SJSA1 (cell line): ENCODE data around the gene RIT1. TPM values are rescaled to one million over a fixed set of nuclear protein-coding genes. Genes with fewer than 3 reads are reported as not detected.
"Not testable (repeated sequence)": the region's sequence is repeated elsewhere in the genome, so short reads cannot be mapped to it uniquely, and the experiment has no call there.

ENCODE experiments used
- DNase-seq, 2 experiments: peaks; one replicate each; pipeline ENCODE4 v3.0.0-alpha.2; 2015 to 2020; ENCODE audit warnings: low spot score in 2 of 2, low read depth in 1 of 2
- H3K27ac ChIP-seq: fragments of 250-450 bp; sonication (Bioruptor Pico); 2 replicates; pipeline ENCODE4 v1.5.1; 2020; ENCODE audit warnings: mild to moderate bottlenecking, moderate library complexity
- H3K27me3 ChIP-seq: fragments of 250-450 bp; sonication (Bioruptor Pico); replicated peaks from 2 replicates; pipeline ENCODE4 v1.5.1; 2020; ENCODE audit warnings: mild to moderate bottlenecking, moderate library complexity
- H3K36me3 ChIP-seq: fragments of 250-450 bp; sonication (Bioruptor Pico); 2 replicates; pipeline ENCODE4 v1.5.1; 2020; ENCODE audit warnings: mild to moderate bottlenecking
- H3K4me1 ChIP-seq: fragments of 250-450 bp; sonication (Bioruptor Pico); replicated peaks from 2 replicates; pipeline ENCODE4 v1.6.1; 2021; ENCODE audit warnings: mild to moderate bottlenecking
- H3K4me3 ChIP-seq: fragments of 250-450 bp; sonication (Bioruptor Pico); 2 replicates; pipeline ENCODE4 v1.5.1; 2020; ENCODE audit warnings: mild to moderate bottlenecking
- H3K9me3 ChIP-seq: fragments of 250-450 bp; sonication (Bioruptor Pico); replicated peaks from 2 replicates; pipeline ENCODE4 v1.5.1; 2020; ENCODE audit warnings: mild to moderate bottlenecking
- total RNA-seq: library from RNA; depleted of rRNA; stranded (reverse); fragments of >200 nt; shearing (Covaris generic); gene quantifications from 2 replicates; pipeline ENCODE4 v1.2.3, GENCODE V29; 2014

Gene RIT1
- total RNA-seq, 1 experiment from 2014 or later, result 47.4 TPM

- Histone ChIP-seq H3K27ac (no peak overlapping the region), H3K4me3 (no peak overlapping the region), H3K27me3 (no peaks in the 10 kb centered on the region), H3K9me3 (no peaks in the 10 kb centered on the region), H3K4me1 (peaks cover under 1% of the 10 kb centered on the region; the same call in 1 of the 2 replicates), H3K36me3 (peaks cover 99% of the 10 kb centered on the region)
- DNase-seq, result no peak
These were observed 14.4 kb upstream of the RIT1 start for GRCh38 chr1:155925506-155925905.

- Histone ChIP-seq H3K4me3 (no peak overlapping the region), H3K36me3 (peaks cover 96% of the 10 kb centered on the region), H3K9me3 (no peaks in the 10 kb centered on the region)
These were observed 9.6 kb upstream of the RIT1 start for GRCh38 chr1:155920717-155921116.

GRCh38 chr1:155919801-155920200 is 8.7 kb upstream of the RIT1 start:
- H3K4me3 ChIP-seq, result no peak overlapping the region
- H3K36me3 ChIP-seq, result peaks cover 96% of the 10 kb centered on the region
- no peaks in the 10 kb centered on the region for H3K9me3 ChIP-seq
- H3K27ac ChIP-seq, result no peak overlapping the region
- H3K27me3 ChIP-seq, result no peaks in the 10 kb centered on the region
- DNase-seq, result no peak
- peaks cover 6% of the 10 kb centered on the region; the same call in 1 of the 2 replicates for H3K4me1 ChIP-seq

More at GRCh38 chr1:155920717-155921116, 9.6 kb upstream of the RIT1 start:
- no peaks in the 10 kb centered on the region for H3K4me1 ChIP-seq
- no peaks in the 10 kb centered on the region for H3K27me3 ChIP-seq
- DNase-seq, result no peak
- H3K27ac ChIP-seq, result no peak overlapping the region

GRCh38 chr1:155918660-155919059 is 7.5 kb upstream of the RIT1 start:
- H3K36me3 ChIP-seq, result peaks cover 96% of the 10 kb centered on the region
- no peaks in the 10 kb centered on the region for H3K9me3 ChIP-seq
- no peaks in the 10 kb centered on the region for H3K27me3 ChIP-seq
- H3K4me1 ChIP-seq, result peaks cover 6% of the 10 kb centered on the region; the same call in 1 of the 2 replicates
- H3K27ac ChIP-seq, result no peak overlapping the region
- no peak for DNase-seq
- no peak overlapping the region for H3K4me3 ChIP-seq

GRCh38 chr1:155913969-155914757 is 3.0 kb upstream of the RIT1 start:
- no peak for DNase-seq
- H3K27me3 ChIP-seq, result no peaks in the 10 kb centered on the region
- no peak overlapping the region for H3K27ac ChIP-seq
- peaks cover 22% of the 10 kb centered on the region for H3K4me1 ChIP-seq
- H3K9me3 ChIP-seq, result no peaks in the 10 kb centered on the region
- no peak overlapping the region for H3K4me3 ChIP-seq
- peaks cover 87% of the 10 kb centered on the region for H3K36me3 ChIP-seq

GRCh38 chr1:155912056-155912536 is 947 bp upstream of the RIT1 start:
- Histone ChIP-seq H3K27ac (no peak overlapping the region), H3K4me3 (no peak overlapping the region), H3K4me1 (peaks cover 22% of the 10 kb centered on the region), H3K9me3 (no peaks in the 10 kb centered on the region), H3K36me3 (peaks cover 88% of the 10 kb centered on the region), H3K27me3 (no peaks in the 10 kb centered on the region)
- DNase-seq, result no peak

- peaks cover 22% of the 10 kb centered on the region for H3K4me1 ChIP-seq
- H3K27ac ChIP-seq, result peak overlapping the region; percentile 64
- H3K27me3 ChIP-seq, result no peaks in the 10 kb centered on the region
- H3K36me3 ChIP-seq, result peaks cover 87% of the 10 kb centered on the region
- no peaks in the 10 kb centered on the region for H3K9me3 ChIP-seq
- DNase-seq, result peak in 1 of 2 experiments; percentile 57
- H3K4me3 ChIP-seq, result peak overlapping the region; percentile 46
These were observed 478 bp downstream of the RIT1 start for GRCh38 chr1:155910621-155911121.

GRCh38 chr1:155909894-155910293 is 1.3 kb downstream of the RIT1 start:
- Histone ChIP-seq H3K4me1 (peaks cover 16% of the 10 kb centered on the region), H3K27me3 (no peaks in the 10 kb centered on the region), H3K36me3 (peaks cover 87% of the 10 kb centered on the region), H3K27ac (peak overlapping the region; percentile 64), H3K4me3 (peak overlapping the region; percentile 46), H3K9me3 (no peaks in the 10 kb centered on the region)
- DNase-seq, result peak in 1 of 2 experiments; percentile 26

- H3K4me3 ChIP-seq, result no peak overlapping the region
- H3K27ac ChIP-seq, result no peak overlapping the region
- no peaks in the 10 kb centered on the region for H3K4me1 ChIP-seq
- no peaks in the 10 kb centered on the region for H3K27me3 ChIP-seq
- DNase-seq, result no peak
- no peaks in the 10 kb centered on the region for H3K9me3 ChIP-seq
- peaks cover 94% of the 10 kb centered on the region for H3K36me3 ChIP-seq
These were observed 6.9 kb downstream of the RIT1 start for GRCh38 chr1:155904261-155904660.

GRCh38 chr1:155900161-155900560 is 11.0 kb downstream of the RIT1 start:
- no peaks in the 10 kb centered on the region for H3K27me3 ChIP-seq
- H3K36me3 ChIP-seq, result peaks cover 78% of the 10 kb centered on the region
- no peak overlapping the region for H3K27ac ChIP-seq
- H3K4me1 ChIP-seq, result no peaks in the 10 kb centered on the region
- H3K9me3 ChIP-seq, result no peaks in the 10 kb centered on the region
- no peak for DNase-seq
- no peak overlapping the region for H3K4me3 ChIP-seq

- DNase-seq, result no peak
- H3K9me3 ChIP-seq, result no peaks in the 10 kb centered on the region
- H3K27me3 ChIP-seq, result no peaks in the 10 kb centered on the region
- H3K27ac ChIP-seq, result no peak overlapping the region
- peaks cover 73% of the 10 kb centered on the region for H3K36me3 ChIP-seq
- H3K4me1 ChIP-seq, result no peaks in the 10 kb centered on the region
- no peak overlapping the region for H3K4me3 ChIP-seq
These were observed 11.5 kb downstream of the RIT1 start for GRCh38 chr1:155899683-155900082.

GRCh38 chr1:155898888-155899287 is 12.3 kb downstream of the RIT1 start:
- no peak for DNase-seq
- H3K9me3 ChIP-seq, result no peaks in the 10 kb centered on the region
- H3K4me3 ChIP-seq, result no peak overlapping the region
- H3K27me3 ChIP-seq, result no peaks in the 10 kb centered on the region
- peaks cover 6% of the 10 kb centered on the region for H3K4me1 ChIP-seq
- no peak overlapping the region for H3K27ac ChIP-seq
- peaks cover 65% of the 10 kb centered on the region for H3K36me3 ChIP-seq

GRCh38 chr1:155897746-155898145 is 13.4 kb downstream of the RIT1 start:
- Histone ChIP-seq H3K4me1 (peaks cover 18% of the 10 kb centered on the region), H3K4me3 (no peak overlapping the region), H3K27me3 (no peaks in the 10 kb centered on the region), H3K36me3 (peaks cover 53% of the 10 kb centered on the region), H3K27ac (no peak overlapping the region), H3K9me3 (no peaks in the 10 kb centered on the region)
- DNase-seq, result no peak

- H3K4me3 ChIP-seq, H3K9me3 ChIP-seq, DNase-seq, H3K27me3 ChIP-seq, H3K27ac ChIP-seq: not testable (repeated sequence)
- Histone ChIP-seq H3K36me3 (peaks cover 45% of the 10 kb centered on the region), H3K4me1 (peaks cover 27% of the 10 kb centered on the region)
These were observed 14.7 kb downstream of the RIT1 start for GRCh38 chr1:155896476-155896875.
